Mesodermal cell (in vitro differentiated cells): ENCODE results near the gene NUDT17.
A peak's percentile ranks its signal among the peaks of the same experiment; 100 is the strongest.

Experiments used
- H3K27ac ChIP-seq: 2 replicates; pipeline ENCODE4 v1.7.0; 2013; ENCODE audit warnings: mild to moderate bottlenecking, low read depth, low read length, moderate library complexity; ENCODE audit not compliant: severe bottlenecking
- H3K36me3 ChIP-seq: 2 replicates; pipeline ENCODE4 v1.7.1; 2013; ENCODE audit warnings: mild to moderate bottlenecking, low read length, moderate library complexity; ENCODE audit not compliant: control insufficient read depth, insufficient read depth
- H3K4me1 ChIP-seq: one replicate; pipeline ENCODE4 v1.7.1; 2013; ENCODE audit warnings: mild to moderate bottlenecking, low read length; ENCODE audit not compliant: insufficient read depth, control insufficient read depth, poor library complexity, severe bottlenecking
- H3K4me3 ChIP-seq: 2 replicates; pipeline ENCODE4 v1.7.0; 2013; ENCODE audit warnings: low read length, control low read depth, mild to moderate bottlenecking; ENCODE audit not compliant: insufficient read depth, poor library complexity, severe bottlenecking; ENCODE audit errors: extremely low read depth
- H3K9me3 ChIP-seq: 2 replicates; pipeline ENCODE4 v1.7.1; 2013; ENCODE audit warnings: mild to moderate bottlenecking, low read length, moderate library complexity; ENCODE audit not compliant: control insufficient read depth
- WGBS, 2 experiments: methylation state at CpG; one replicate each; pipeline ENCODE4 v1.1.5; 2013; ENCODE audit warnings: missing lambda C conversion rate in 2 of 2; ENCODE audit not compliant: insufficient coverage in 2 of 2; 5-methylcytosine and 5-hydroxymethylcytosine counted together

The NUDT17 gene

DNA sequence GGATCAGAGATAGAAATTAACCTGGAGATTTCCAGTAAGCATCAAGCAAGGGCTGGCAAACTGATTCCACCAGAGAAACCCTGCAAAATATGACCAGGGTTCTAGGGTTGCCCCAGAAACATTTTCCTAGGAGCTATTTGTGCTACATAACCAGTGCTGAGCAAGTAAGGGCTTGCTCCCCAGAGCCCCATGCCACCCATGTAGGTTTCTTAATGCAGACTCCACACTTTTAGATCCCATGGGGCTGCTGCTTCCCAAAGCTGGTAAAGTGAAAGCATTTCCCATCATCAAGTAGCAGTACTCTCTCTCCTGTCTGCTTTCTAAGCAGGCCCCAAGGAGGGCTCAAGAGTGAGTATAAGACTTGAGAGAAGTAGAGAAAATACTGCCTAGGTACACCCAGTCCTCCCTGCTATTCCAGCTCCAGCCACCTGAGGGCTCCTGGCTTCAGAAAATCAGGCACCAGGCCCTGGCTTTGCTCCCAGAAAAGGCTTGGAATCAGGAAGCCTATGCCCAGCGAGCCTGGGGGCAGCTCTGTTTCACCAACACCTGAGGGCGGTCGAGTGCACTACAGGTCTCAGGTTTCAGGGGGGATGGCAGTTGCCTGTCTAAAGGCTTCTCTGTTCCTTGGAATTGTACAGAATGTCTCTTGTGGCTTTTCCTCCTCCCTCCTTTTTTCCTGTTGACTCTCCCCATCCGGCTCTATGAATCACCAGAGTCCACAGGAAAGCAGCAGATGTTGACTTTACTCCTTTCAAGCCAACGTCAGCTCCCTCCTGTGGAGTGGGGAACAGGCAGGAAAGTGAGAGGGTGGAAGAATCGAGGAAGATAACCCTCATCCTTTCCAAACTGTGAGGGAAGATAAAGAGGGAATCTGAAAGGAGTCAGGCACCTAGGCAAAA is 46.4 kb downstream of the NUDT17 start:
- Histone ChIP-seq H3K4me3 (no peak overlapping the region), H3K27ac (peak overlapping the region; percentile 90), H3K4me1 (peaks cover 25% of the 10 kb centered on the region), H3K36me3 (no peaks in the 10 kb centered on the region), H3K9me3 (no peaks in the 10 kb centered on the region)
- 0% methylated on average over 3 to 4 of the region's 6 CpGs for WGBS, 2 experiments

- Histone ChIP-seq H3K4me3 (no peak overlapping the region), H3K36me3 (no peaks in the 10 kb centered on the region), H3K9me3 (no peaks in the 10 kb centered on the region), H3K4me1 (peaks cover 25% of the 10 kb centered on the region), H3K27ac (peak overlapping the region; percentile 90)
- 75 to 87% methylated on average over 1 to 2 of the region's 3 CpGs for WGBS, 2 experiments
Observed at GRCh38 chr1:145892486-145893087, 47.2 kb downstream of the NUDT17 start.

DNA sequence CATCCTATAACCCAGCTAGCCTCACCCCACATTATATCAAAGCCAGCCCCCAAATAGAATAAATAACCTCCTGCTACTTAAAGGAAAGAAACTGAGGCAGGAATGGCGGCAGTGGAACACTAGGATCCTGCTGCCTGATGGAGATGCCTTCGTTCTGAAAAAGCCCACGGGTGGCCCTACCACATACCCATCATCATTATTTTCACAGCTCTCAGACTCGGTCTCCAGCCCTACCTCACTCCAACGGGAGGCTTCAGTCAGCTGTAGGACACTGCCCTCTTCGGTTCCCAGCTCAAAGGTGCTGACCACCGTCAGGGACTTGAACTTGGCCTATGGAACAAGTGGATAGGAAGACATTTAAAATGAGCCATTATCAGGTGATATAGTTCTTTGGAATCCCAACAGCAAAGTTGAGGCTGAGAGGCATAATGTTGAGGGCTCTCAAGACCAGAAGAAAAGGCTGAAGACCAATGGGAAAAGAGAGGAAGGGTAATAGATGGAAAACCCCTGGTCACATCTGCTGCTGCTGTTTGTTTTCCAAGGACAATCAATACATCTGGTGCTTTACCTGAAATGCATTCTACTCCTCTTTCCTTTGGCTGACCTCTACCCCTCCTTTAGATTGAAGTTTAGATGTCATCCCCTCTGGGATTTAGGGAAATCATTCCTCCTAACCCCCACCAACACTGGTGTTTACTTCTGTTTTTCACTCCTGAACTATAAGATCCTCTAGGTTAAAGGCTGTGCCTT is 48.1 kb downstream of the NUDT17 start:
- 89 to 90% methylated on average over 2 to 3 of the region's 7 CpGs for WGBS, 2 experiments
- Histone ChIP-seq H3K36me3 (no peaks in the 10 kb centered on the region), H3K9me3 (no peaks in the 10 kb centered on the region), H3K4me1 (peaks cover 25% of the 10 kb centered on the region), H3K27ac (no peak overlapping the region), H3K4me3 (no peak overlapping the region)

GRCh38 chr1:145895471-145895870 is 50.0 kb downstream of the NUDT17 start:
- WGBS, 2 experiments, result 100% methylated on average over 1 of the region's 1 CpG; no CpG with 5 or more reads in 1 of the 2 experiments
- H3K9me3 ChIP-seq, result no peaks in the 10 kb centered on the region
- no peaks in the 10 kb centered on the region for H3K36me3 ChIP-seq

GRCh38 chr1:145897969-145898368 is 52.5 kb downstream of the NUDT17 start:
- Histone ChIP-seq H3K4me3 (no peak overlapping the region), H3K4me1 (peaks cover 3% of the 10 kb centered on the region), H3K36me3 (no peaks in the 10 kb centered on the region), H3K9me3 (no peaks in the 10 kb centered on the region), H3K27ac (no peak overlapping the region)
- 67 to 90% methylated on average over 1 of the region's 1 CpG for WGBS, 2 experiments

More at GRCh38 chr1:145895471-145895870, 50.0 kb downstream of the NUDT17 start:
- H3K27ac ChIP-seq, result no peak overlapping the region
- peaks cover 24% of the 10 kb centered on the region for H3K4me1 ChIP-seq
- H3K4me3 ChIP-seq, result no peak overlapping the region
